Measurements from ENCODE around the gene SGPP2. TPM values are rescaled to one million over a fixed set of nuclear protein-coding genes. Genes with fewer than 3 reads are reported as not detected.

Gene SGPP2
- total and polyA plus RNA-seq, 2 experiments from 2014 or later: 0.08 TPM; not detected in 1

GRCh38 chr2:222452422-222452950, 28.1 kb downstream of the SGPP2 start (continued):
- TF ChIP-seq, protein P1, sequence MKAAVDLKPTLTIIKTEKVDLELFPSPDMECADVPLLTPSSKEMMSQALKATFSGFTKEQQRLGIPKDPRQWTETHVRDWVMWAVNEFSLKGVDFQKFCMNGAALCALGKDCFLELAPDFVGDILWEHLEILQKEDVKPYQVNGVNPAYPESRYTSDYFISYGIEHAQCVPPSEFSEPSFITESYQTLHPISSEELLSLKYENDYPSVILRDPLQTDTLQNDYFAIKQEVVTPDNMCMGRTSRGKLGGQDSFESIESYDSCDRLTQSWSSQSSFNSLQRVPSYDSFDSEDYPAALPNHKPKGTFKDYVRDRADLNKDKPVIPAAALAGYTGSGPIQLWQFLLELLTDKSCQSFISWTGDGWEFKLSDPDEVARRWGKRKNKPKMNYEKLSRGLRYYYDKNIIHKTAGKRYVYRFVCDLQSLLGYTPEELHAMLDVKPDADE (IDR thresholded peaks at IDR 0.05): no peak
- TF ChIP-seq JUNB (IDR thresholded peaks at IDR 0.05; ENCODE audit: unreplicated experiment) (no peak), STAT1 (IDR thresholded peaks at IDR 0.05; ENCODE audit: unreplicated experiment) (no peak), CREB1 (CRISPR knock-in tag; IDR thresholded peaks at IDR 0.05; ENCODE audit: low read depth) (no peak)

DNA sequence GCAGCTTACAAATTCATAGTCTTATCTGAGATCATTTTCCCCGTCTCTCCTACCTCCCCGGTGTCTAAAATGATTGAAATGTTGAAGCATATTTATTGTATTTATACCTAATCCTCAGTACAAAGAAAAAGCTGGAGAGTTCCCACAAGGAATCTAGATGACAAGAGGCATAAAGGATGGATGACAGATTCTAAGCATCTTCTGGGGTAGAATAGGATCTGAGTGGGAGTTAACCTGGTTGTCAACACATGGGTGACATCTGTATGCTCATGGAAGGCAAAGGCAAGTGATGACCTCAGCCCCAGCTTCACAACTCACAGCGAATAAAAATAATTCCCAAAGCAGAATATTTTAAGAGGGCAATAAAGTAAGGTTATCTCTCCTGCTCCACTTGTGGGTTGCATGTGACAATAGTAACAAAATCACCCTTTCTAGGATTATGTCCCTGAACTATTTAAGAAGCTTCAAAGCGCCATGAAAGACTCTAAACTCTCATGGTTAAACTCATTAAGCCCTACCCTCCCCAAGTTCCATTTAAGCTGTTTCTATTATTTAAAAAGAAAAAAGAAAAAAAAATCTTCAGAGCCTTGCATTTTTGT, 32.2 kb downstream of the SGPP2 start:
- H3K36me3 Mint-ChIP-seq (ENCODE audit: low read depth): peaks cover under 1% of the 10 kb centered on the region; the same call in 2 of the 3 replicates
- H3K27me3 Mint-ChIP-seq (ENCODE audit: insufficient read depth, low read depth, poor library complexity): peaks cover 4% of the 10 kb centered on the region
- Histone ChIP-seq H3K79me2 (replicated peaks; ENCODE audit: insufficient read depth) (no peaks in the 10 kb centered on the region), H3K9me2 (ENCODE audit: insufficient read depth) (no peaks in the 10 kb centered on the region), H3K4me1 (ENCODE audit: insufficient read depth) (no peaks in the 10 kb centered on the region), H3K36me3 (ENCODE audit: insufficient read depth) (no peaks in the 10 kb centered on the region; the same call in 1 of the 2 replicates), H4K20me1 (replicated peaks; ENCODE audit: insufficient read depth) (no peaks in the 10 kb centered on the region), H3K4me2 (no peak overlapping the region), H2AFZ (no peak overlapping the region), H3F3A (replicated peaks; ENCODE audit: low read depth) (no peaks in the 10 kb centered on the region), H3K27me3 (ENCODE audit: insufficient read depth) (no peaks in the 10 kb centered on the region), H3K4me3 (no peak overlapping the region), H3K27ac (ENCODE audit: low read depth) (no peak overlapping the region)
- no peak for ATAC-seq
- H3K4me1 Mint-ChIP-seq: peaks cover 6% of the 10 kb centered on the region
- H3K9me3 Mint-ChIP-seq: peaks cover 9% of the 10 kb centered on the region
- no peak overlapping the region for H3K4me3 Mint-ChIP-seq
- no peak for DNase-seq (ENCODE audit: low spot score)
- H3K27ac Mint-ChIP-seq: no peak overlapping the region
- TF ChIP-seq, protein P2, sequence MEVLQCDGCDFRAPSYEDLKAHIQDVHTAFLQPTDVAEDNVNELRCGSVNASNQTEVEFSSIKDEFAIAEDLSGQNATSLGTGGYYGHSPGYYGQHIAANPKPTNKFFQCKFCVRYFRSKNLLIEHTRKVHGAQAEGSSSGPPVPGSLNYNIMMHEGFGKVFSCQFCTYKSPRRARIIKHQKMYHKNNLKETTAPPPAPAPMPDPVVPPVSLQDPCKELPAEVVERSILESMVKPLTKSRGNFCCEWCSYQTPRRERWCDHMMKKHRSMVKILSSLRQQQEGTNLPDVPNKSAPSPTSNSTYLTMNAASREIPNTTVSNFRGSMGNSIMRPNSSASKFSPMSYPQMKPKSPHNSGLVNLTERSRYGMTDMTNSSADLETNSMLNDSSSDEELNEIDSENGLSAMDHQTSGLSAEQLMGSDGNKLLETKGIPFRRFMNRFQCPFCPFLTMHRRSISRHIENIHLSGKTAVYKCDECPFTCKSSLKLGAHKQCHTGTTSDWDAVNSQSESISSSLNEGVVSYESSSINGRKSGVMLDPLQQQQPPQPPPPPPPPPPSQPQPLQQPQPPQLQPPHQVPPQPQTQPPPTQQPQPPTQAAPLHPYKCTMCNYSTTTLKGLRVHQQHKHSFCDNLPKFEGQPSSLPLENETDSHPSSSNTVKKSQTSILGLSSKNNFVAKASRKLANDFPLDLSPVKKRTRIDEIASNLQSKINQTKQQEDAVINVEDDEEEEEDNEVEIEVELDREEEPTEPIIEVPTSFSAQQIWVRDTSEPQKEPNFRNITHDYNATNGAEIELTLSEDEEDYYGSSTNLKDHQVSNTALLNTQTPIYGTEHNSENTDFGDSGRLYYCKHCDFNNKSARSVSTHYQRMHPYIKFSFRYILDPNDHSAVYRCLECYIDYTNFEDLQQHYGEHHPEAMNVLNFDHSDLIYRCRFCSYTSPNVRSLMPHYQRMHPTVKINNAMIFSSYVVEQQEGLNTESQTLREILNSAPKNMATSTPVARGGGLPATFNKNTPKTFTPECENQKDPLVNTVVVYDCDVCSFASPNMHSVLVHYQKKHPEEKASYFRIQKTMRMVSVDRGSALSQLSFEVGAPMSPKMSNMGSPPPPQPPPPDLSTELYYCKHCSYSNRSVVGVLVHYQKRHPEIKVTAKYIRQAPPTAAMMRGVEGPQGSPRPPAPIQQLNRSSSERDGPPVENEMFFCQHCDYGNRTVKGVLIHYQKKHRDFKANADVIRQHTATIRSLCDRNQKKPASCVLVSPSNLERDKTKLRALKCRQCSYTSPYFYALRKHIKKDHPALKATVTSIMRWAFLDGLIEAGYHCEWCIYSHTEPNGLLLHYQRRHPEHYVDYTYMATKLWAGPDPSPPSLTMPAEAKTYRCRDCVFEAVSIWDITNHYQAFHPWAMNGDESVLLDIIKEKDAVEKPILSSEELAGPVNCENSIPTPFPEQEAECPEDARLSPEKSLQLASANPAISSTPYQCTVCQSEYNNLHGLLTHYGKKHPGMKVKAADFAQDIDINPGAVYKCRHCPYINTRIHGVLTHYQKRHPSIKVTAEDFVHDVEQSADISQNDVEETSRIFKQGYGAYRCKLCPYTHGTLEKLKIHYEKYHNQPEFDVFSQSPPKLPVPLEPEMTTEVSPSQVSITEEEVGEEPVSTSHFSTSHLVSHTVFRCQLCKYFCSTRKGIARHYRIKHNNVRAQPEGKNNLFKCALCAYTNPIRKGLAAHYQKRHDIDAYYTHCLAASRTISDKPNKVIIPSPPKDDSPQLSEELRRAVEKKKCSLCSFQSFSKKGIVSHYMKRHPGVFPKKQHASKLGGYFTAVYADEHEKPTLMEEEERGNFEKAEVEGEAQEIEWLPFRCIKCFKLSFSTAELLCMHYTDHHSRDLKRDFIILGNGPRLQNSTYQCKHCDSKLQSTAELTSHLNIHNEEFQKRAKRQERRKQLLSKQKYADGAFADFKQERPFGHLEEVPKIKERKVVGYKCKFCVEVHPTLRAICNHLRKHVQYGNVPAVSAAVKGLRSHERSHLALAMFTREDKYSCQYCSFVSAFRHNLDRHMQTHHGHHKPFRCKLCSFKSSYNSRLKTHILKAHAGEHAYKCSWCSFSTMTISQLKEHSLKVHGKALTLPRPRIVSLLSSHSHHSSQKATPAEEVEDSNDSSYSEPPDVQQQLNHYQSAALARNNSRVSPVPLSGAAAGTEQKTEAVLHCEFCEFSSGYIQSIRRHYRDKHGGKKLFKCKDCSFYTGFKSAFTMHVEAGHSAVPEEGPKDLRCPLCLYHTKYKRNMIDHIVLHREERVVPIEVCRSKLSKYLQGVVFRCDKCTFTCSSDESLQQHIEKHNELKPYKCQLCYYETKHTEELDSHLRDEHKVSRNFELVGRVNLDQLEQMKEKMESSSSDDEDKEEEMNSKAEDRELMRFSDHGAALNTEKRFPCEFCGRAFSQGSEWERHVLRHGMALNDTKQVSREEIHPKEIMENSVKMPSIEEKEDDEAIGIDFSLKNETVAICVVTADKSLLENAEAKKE (CRISPR knock-in tag; IDR thresholded peaks at IDR 0.05): no peak
- TF ChIP-seq, protein P1 (IDR thresholded peaks at IDR 0.05): no peak
- no peak for TF ChIP-seq CREB1 (CRISPR knock-in tag; IDR thresholded peaks at IDR 0.05; ENCODE audit: low read depth)
